GM12874 (cell line): ENCODE data around the gene LMOD2.

Experiments
- TF ChIP-seq, protein P1 (sequence below): IDR thresholded peaks from 2 replicates; pipeline ENCODE4 v1.5.1; 2011; ENCODE audit warnings: low read depth, mild to moderate bottlenecking, control low read depth, low read length, moderate library complexity; ENCODE audit not compliant: insufficient read depth

Gene LMOD2

GRCh38 chr7:123673752-123674398, 18.2 kb downstream of the LMOD2 start:
- TF ChIP-seq, protein P1, sequence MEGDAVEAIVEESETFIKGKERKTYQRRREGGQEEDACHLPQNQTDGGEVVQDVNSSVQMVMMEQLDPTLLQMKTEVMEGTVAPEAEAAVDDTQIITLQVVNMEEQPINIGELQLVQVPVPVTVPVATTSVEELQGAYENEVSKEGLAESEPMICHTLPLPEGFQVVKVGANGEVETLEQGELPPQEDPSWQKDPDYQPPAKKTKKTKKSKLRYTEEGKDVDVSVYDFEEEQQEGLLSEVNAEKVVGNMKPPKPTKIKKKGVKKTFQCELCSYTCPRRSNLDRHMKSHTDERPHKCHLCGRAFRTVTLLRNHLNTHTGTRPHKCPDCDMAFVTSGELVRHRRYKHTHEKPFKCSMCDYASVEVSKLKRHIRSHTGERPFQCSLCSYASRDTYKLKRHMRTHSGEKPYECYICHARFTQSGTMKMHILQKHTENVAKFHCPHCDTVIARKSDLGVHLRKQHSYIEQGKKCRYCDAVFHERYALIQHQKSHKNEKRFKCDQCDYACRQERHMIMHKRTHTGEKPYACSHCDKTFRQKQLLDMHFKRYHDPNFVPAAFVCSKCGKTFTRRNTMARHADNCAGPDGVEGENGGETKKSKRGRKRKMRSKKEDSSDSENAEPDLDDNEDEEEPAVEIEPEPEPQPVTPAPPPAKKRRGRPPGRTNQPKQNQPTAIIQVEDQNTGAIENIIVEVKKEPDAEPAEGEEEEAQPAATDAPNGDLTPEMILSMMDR, result no peak

- TF ChIP-seq, protein P1, result no peak
Measured at GRCh38 chr7:123674399-123675180, 18.9 kb downstream of the LMOD2 start.

GRCh38 chr7:123675181-123675473, 19.5 kb downstream of the LMOD2 start:
- TF ChIP-seq, protein P1, result no peak

DNA sequence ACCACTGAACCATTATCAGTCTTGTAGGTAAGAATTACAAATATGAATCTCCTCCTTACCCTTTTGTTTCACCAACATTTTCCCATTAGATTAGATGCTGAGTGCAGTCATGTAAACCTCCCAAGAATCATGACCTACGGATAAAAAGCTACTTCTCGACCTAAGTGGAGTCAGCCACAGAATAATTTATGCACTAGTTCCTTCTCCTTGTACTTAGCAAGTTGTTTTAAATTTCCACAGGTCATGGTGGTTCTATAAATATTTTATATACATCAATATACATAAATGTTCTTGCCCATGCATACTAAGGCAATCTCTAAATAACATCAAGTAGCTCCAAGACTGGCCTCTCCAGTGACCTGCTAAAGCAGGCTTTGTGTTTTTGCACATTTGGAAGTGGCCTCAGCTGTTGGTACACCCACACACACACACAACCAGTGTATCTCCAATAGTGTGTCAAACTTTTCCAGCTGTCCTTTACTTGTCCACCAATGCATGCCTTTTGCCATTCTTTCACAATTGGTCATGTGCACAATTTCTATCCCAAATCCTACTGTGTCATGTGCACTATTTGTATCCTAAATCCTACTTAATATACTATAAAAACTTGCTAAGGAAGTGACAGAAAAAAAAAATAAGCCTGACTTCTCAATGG, 21.5 kb downstream of the LMOD2 start:
- TF ChIP-seq, protein P1, result no peak

- TF ChIP-seq, protein P1, result no peak
Measured at GRCh38 chr7:123679614-123680013, 23.9 kb downstream of the LMOD2 start.

- TF ChIP-seq, protein P1, result no peak
Measured at GRCh38 chr7:123680580-123680979, 24.9 kb downstream of the LMOD2 start.

DNA sequence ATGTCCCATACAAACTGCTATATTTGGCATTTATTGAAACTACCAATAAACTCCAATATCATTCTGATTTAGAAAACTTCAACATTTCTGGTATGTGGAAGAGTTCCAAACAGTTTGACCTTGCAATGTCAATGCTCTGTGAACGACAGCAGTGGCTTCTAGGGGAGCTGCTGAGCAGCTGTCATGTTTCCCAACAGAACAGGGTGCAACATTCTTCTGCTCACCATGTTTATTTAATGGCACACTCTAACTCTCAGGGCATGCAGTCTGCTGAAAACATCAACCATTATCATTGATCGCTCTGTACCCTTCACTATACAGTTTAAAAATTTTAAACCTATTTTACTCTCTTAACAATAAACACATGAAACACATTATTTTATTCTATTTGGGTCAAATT, 25.9 kb downstream of the LMOD2 start:
- TF ChIP-seq, protein P1, result no peak
